ENCODE results near the gene CEP104.

CEP104 gene

GRCh38 chr1:3775490-3776230 lies 81.4 kb downstream of the CEP104 start:
- peak; percentile 23 for DNase-seq

DNA sequence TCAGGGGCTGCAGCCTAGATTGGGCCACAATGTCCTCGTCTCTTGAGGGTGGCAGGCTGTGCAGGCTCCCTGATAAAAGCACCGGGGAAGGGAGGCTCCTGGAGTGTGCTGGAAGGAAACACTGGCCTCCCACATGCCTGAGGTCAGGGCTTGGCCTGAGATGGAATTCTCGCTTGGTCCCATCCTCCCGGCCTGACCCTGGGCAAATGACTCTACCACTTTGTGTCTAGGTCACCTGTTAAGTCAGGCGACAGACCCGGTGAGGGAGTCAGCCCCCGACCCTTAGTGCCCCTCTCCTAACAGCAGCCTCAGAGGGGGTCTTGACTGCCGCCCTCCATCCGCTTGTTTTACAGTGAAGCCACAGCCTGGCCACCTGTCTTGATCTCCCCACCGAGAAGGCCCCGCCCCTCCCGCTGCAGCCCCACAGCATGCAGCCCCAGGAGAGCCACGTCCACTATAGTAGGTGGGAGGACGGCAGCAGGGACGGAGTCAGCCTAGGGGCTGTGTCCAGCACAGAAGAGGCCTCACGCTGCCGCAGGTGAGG lies 82.0 kb downstream of the CEP104 start:
- no peak for DNase-seq

DNA sequence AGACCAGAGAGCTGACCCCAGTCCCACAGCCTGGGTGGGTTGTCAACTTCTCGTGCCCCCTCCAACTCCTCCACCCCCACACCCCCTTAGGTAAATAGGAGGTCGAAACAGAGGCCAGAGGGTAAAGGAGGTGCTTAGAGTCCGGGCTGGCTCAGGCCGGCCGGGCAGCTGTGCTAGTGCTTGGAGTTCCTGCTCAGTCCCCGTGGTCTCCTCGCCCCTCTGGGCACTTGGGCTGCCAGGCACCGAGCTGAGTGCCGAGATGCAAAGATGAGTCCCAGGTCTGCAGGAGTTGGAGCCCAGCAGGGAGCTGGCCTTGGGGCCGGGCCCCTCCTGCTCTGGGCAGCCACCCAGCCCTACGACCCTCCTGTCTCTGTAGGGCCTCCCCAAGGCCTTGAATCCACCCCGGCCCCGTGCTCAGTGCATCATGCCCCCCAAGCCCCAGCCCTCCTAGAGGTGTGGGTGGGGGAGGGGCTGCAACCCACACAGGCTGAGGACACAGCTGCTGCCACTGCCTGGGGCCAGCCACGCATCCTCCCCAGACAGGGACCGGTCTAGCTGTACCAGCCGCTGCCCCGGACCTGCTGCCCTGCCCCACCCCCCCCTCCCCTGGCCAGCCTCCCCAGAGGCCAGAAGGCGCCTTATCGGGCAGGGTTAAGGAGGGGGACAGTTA lies 82.6 kb downstream of the CEP104 start:
- DNase-seq, result no peak

GRCh38 chr1:3773572-3774275 lies 83.3 kb downstream of the CEP104 start:
- DNase-seq, result no peak

DNA sequence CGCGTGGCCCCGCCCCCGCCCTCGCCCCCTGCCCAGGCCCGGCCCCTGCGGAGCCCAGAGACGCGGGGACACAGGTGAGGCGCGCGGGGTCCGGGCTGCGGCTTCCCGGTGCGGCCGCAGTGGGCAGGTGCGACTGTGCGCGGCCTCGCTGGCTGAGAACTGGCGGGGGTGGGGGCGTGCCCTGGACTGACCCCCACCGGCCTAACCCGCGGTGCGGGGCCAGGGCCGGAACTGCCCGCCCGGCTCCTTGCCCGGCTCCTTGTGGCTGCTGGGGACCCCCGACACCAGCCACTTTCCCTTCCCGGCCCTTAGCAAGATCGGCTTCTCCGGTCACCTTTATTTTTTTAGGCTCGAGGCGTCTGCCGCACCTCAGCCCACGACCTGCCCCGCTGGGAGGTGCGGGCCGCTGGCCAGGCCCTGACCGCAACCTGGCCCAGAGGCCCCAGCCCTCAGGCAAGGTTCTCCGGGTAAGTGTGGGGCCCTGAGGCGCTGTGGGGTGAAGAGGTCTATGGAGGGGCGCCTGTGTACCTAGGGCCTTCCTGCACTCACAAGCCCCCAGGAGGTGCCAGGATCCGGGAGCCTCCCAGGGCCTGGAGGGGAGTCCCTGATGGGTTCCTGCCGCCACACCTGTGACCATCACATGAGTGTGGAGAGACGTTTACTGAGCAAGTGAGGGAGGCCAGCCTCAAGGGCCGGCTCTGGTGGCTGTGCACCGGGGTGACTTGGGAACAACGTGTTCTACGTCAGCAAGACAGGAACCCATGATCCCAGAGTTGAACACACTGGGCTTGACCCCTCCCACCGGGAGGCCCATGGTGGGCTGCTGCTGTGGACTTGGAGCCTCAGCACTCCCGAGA lies 84.1 kb downstream of the CEP104 start, which contains the start of gene SMIM1:
TSS of gene SMIM1 (plus strand) at position 35 of the 857 bp plus-strand sequence. CDS start 2,625 bp downstream, outside the sequence.
- DNase-seq, result no peak

DNA sequence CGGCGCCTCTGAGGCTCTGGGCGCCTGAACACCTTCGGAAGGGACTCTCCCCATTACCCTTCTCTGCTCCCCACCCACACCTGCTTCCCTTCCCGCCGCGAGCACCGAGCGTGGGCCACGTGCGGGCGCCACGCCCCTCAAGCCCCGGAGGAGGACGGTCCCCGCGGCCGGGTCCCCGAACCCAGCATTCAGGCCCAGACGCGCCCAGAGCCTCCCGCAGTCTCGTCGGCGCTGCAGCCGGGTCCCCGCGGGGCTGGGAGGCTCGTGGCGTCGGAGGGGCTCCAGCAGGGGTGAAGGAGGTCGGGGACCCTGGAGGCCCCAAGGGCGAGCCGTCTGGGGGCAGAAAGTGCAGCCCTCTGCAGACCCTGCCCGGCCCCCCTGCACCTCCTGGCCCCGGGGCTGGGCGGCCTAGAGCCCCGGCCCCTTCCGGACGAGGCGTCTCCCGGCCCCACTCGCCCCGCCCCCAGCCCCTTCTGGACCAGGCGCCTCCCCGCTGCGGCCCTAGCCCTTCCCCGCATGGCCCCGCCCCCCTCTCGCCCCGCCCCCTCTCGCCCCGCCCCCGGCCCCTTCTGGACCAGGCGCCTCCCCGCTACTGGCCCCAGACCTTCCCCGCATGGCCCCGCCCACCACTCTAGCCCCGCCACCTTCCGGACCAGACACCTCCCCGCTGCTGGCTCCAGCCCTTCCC lies 84.8 kb downstream of the CEP104 start:
- peak; percentile 75 for DNase-seq

- no peak for DNase-seq
Measured at GRCh38 chr1:3771108-3772026, 85.6 kb downstream of the CEP104 start.

DNA sequence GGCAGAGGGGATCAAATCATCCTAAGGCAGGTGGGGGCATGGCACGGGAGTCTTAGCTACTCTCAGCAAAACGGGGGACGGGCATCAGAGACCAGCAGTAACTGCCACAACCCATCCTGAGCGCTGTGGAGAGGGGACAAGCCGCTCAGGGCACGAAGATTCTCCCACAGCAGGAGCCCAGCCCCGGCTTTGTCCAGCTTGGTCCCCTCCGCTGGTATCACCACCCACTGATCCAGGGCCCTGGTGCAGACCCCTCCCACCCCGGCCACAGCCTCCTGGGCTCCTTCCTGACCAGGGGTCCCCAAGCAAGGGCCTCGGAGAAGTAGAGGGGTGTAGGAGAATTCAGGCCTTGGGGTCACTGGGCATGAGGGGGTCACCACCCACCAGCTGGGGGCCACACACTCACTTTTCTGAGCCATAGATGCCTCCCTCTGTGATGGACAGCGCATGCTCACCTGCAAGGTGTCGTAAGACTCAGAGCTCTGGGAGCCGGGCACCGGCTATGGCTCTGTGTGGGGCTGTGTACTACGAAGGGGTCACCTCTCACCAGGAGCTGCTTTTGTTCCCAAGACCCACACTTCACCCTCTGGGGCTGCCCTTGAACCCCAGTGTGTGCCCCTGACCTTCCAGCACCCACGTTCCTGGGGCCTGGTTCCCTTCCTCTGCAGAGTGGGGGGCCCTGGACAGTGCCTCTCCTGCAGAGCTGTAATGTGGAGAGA lies 86.8 kb downstream of the CEP104 start:
- no peak for DNase-seq

DNA sequence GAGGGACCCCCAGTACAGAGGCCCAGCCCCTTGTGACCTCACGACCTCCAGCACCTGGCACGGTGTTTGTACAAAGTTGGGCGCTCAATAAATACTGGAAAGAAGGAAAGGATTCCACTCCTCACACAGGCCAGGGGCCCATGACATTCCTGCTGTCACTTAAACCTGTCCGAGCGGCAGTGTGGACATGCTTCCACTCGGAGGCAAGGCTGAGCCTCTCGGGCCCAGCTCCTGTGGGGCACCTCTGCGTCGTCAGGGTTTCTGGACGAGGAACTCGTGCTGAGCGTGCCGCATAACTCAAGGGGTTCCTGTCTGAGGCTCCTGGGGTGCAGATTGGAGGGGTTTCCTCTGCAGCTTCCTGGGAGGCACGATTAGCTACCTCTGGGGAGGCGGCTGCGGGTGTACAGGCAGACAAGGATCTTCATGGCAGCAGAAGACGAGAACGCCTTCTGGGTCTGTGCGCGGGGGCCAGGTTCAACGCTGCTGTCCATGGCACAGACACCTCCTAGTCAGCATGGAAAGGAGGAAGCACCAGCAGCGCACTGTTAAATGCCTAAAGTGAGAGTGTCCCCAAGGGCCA lies 88.1 kb downstream of the CEP104 start:
- no peak for DNase-seq

- DNase-seq, result no peak
Measured at GRCh38 chr1:3767328-3767925, 89.6 kb downstream of the CEP104 start.

DNA sequence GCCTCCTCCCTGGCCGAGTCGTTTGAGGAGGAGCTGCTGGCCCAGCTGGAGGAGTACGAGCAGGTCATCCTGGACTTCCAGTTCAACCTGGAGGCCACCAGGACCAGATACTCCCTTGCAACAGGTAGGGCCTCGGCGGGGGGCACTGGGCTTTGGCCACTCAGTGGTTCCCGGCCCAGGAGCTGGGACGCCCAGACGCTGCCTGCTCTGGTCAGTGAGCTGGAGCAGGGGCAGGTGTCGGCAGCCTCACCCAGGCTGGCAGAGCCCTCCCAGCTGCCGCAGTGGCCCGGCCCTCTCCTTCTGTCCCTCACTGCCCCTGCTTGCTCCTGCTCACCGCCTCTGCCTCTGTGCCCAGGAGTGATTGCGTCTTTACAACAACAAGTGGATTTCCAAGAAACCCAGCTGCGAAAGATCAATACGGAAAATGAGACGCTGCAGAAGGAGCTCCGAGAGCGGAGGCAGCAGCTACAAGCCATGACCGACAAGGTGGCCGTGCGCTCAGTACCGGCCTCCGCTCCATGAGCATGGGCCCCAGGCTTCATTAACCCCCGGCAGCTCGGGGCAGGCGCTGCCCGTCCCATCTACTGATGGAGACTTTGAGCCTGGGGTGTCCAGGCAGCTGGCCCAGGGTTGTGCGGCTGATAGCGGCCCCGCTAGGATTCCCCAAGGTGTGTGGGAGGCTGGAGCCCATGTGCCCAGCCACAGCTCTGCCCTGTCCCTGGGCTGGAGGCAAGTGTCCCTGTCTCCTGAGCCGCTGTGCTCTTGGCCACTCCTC lies 93.5 kb downstream of the CEP104 start:
- no peak for DNase-seq

- DNase-seq, result no peak
Measured at GRCh38 chr1:3762873-3763228, 94.2 kb downstream of the CEP104 start.

DNA sequence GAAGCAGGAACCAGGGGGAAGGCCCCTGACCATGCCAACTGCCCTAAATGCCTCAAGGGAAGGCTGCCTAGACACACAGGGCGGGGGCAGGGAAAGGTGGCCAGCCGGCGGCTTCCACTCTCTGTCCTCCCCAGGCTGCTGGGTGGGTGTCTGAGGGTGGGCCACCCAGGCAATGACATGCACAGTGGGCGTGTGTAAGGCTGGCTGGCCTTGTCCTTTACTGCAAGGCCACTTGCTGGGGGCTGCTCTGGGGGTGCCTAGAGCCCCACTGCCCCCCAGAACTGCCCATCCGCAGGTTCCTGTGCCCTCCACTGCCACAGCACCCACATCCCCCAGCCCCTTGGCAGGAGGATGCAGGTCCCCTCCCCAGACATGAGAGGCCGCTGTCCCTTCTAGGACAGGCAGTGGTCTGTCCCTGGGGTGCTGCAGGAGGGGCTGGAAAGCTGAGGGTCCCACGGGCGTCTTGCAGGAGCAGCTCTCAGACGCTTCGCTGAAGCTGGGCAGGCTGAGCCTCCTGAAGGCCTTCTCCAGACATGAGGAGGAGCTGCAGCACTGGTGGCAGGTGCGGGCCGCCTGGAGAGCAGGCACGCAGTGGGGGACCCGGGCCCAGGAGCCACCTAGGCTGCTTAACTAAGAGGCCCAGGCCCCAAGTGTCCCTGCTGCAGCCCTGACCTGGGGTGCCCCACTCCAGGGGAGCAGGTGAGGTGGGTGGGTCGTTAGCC lies 94.7 kb downstream of the CEP104 start:
- DNase-seq, result no peak

Data from fibroblast of skin of right quadriceps (primary cell).